GM21786 (cell line): ENCODE results near the gene ONECUT1.

Experiments used
- ATAC-seq: cut with Tn5 transposase; IDR thresholded peaks from one replicate; pipeline ENCODE4 v1.9.1; 2021; ENCODE audit not compliant: unreplicated experiment

Gene ONECUT1

DNA sequence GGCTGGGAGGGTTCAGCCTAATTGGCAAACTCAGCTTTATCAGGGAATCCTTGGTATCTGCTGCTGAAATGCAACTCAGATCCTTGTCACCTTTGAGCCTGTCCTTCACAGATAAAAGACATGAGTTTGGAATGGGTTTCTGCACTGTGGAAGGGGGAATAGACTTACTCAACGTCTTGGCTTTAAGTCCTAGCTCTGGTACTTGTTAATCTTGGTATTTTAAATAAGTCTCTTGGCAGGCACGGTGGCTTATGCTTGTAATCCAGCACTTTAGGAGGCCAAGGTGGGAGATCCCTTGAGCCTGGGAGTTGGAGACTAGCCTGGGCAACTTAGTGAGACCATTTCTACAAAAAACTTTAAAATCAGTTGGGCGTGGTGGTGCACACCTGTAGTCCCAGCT lies 55.8 kb downstream of the ONECUT1 start:
- ATAC-seq, result no peak

DNA sequence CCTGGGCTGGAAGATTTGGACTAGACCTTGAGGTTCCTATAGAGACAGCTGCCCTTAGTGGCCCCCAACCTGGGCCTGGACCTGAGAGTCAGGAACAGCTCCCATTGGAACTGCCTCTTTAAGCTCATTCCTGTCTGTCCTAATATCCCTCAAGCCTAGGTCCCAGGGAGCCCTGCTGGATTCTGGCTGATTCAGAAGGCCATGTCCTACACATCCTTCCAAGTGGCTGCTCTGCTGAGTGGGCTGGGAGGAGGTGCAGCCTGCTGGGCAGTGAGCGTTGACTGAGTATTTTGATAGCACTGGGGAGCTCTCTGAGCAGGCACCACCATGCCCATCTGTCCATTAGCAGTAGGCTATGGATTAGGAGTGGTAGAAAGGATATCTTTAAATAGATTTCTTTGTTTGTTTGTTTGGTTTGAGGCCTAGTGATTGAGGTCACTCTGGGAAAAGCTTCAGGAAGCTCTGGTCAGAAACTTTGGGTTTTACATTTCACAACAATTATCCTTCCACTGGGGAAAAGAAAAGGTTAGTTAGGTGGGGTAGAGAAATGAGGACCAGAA lies 56.4 kb downstream of the ONECUT1 start:
- ATAC-seq, result no peak

DNA sequence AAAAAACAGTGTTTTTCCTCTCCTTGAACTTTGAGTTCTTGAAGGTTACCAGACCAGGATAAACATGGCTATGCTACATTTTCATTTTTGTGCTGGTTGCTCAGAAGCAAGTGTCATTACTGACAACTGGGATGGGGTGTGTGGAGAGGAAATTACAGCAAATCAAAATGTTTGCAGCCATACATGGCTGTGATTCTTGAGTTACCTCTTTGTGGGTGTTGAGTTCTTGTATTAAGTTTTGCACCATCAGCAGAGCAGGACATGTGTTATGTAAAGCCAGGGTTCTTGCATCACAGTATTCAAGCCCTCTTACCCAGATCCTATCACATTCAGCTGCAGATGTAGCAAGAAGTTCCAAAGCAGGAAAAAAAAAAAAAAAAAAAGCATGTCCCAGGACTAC lies 57.0 kb downstream of the ONECUT1 start:
- no peak for ATAC-seq

DNA sequence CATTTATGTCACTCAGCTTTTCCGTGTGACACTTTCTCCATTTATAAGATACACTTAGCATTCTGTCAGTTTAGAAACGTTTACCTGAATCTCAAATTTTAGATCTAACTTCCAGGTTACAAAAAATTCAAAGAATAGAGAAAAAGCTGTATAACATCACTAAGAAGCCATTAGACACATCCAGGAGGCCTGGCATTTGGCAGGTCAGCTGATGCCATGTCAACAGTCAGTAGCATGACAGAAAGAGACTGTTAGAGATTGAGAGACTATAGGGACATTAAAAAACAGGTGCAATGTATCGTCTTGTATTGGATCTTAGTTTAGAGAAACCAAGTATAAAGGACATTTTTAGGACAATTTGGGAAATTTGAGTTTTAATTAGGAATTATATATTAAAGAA lies 57.6 kb downstream of the ONECUT1 start:
- ATAC-seq, result no peak

DNA sequence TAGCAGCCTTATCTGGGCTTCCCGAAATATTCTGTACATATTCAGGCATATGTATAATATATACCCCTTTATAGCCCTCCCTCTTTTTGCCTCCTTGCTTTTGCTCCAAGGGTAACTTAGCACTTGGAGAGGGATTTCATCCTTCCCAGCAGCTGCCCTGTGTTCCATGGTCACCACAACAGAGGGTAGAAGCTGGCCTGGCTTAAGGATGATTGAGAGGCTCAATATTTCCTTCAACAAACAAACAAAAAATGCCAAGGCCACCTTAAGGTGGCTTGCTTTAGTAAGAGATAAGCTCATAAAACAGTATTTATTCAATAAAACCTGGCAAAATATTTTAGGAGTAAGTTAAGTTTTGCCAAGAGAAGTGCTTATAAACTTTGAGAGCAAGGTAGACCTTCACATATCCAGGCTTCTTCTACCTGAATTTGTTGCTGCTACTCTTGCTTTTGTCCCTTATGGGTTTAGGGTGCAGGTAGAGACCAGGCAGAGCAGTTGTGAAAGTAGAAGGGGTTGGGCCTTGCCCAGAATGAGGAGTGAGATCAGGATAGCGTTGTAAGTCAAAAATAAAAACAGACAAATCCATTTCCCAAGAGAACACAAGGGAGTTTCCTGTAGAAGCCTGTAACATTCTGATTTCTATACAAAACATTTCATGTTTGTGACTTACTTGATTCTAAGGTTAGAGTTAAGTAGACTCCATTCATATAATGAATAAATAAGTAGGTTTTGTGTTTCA lies 58.2 kb downstream of the ONECUT1 start:
- no peak for ATAC-seq

DNA sequence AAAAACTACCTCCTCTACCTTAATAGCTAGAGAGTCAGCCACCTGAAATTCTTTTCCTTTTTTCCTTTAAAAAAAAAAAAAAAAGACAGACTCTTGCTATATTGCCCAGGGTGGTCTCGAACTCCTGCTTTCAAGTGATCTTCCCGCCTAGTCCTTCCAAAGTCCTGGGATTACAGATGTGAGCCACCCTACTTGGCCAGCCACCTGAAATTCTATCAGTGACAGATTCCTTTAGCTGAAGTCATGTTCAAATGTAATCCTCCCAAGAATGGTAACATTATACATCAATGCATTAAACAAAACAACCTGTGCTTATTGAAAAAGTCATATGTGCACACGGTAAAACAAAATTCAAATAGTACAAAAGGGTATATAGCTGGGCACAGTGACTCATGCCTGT lies 59.1 kb downstream of the ONECUT1 start:
- ATAC-seq, result no peak

DNA sequence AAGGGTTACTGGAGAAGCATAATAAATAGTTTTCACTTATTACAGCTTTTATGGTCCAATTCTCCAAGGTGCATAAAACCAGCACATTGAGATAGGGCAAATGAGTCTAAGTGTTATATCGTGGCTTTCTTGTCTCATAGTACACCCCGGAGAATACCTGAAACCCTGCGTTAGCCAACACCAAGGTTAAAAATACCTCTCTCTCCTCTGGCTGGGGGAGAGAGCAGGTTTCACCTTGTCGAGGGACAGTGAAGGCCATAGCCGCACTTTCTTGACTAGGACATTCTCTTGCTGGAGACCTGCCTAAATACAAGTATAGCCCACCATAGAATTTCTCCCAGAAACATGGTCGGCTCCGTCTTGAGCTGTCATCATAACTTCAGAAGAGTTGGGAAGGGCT lies 59.5 kb downstream of the ONECUT1 start:
- no peak for ATAC-seq

DNA sequence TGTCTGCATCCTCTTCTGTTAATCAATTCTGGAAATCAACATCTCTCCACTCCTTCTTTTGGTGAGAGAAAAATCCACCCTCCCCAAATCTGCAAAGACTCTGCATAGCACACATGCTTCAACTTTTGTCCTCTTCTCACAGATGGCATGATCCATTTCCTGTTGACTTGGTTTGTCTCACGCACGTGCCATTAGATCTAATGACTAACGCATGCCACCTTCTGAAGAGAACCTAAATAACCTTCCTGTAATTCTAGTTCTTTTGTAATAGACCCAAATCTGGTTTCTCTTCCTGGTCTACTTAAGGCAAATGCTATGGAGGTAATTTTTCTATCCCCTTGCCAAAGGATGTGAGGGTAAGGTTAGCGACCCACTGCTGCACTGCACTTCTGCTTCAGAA lies 60.0 kb downstream of the ONECUT1 start:
- peak; percentile 78 for ATAC-seq

DNA sequence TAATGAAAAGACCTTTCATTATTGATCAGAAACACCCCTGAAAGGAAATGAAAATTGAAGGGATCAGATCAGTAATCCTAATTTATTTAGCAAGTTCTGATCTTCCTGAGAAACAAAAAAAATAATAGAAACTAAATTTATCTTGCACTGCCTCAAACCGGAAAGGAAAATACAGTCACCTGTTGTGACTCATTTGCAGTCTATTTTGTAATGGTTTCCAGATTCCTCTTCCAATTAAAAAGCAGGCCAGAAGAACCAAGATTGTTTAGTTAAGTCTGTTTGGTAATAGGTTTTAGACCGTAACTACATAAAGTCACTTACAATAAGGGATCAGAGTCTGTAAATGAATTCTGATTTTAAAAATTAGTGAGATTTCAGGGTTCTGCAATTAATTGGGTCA lies 61.2 kb downstream of the ONECUT1 start:
- no peak for ATAC-seq

DNA sequence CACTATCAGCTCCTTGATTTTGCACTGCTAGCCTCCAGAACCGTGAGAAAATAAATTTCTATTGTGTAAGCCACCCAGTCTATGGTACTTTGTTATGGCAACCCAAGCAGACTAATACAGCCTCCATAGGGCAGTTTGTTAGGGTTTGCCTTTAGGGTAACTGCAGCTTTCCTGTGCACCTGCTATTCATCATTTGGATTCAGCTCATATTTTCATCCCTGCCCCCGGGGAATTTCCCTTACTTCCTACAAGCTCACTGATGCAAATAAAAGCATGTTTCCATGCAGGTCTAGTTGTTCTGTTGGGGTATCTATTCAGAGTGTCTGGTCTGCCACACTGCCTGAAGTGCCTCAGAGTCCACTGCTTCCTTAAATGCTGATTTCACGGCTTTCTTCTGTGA lies 62.3 kb downstream of the ONECUT1 start:
- ATAC-seq, result no peak

DNA sequence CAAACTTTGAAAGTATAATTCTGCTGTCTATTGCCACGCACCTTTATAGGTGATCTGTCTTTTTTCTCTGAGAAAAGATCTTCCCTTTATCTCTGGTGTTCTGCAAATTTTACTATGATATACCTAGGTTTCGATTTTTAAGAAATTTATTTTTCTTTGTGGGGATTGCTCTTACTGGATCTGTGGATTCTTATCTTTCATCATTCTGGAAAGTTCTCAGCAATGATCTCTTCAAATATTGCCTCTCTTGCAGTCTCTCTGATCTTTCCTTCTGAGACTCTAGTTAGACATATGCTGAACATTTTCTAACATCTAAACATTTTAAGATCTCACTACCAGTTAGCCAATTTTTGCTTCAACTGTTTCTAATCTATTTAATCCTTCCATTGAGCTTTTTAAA lies 63.9 kb downstream of the ONECUT1 start:
- ATAC-seq, result no peak

DNA sequence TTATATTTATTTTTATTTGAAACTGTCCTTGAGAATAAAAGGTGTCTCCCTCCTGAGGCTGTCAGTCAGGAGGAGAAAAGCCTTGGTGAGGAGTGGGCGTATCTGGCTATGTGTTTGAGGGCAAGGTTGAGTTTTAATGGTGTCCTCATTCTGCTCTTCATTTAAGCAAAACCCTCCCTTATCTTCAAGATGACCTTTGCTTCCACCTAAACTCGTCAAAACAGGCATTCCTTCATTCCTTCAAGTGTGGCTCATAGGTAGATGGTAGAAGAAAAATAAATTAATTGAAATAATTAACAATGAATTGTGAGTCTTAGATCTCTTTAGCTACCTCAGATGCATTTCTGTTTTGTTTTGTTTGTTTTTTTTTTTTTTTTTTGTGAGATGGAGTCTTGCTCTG lies 71.6 kb downstream of the ONECUT1 start:
- no peak for ATAC-seq

DNA sequence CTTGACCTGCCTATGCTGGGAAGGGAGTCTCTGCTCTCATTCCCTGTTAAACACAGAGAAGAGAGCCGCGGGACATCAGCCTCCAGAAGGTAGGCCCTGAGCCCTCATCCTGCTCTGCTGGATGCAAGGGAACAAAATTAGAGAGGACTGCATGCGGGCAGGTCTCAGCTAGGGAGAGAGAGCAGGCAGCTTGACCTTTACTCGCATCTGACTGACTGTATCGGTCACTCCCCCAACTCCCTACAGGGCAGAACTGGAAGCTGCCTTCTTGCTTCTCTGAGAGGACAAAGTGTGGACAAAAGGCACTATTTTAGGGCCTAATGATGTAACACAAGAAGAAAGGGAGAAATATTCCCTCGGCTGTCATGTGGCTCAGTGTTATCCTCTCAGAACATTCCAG lies 72.2 kb downstream of the ONECUT1 start:
- ATAC-seq, result no peak

DNA sequence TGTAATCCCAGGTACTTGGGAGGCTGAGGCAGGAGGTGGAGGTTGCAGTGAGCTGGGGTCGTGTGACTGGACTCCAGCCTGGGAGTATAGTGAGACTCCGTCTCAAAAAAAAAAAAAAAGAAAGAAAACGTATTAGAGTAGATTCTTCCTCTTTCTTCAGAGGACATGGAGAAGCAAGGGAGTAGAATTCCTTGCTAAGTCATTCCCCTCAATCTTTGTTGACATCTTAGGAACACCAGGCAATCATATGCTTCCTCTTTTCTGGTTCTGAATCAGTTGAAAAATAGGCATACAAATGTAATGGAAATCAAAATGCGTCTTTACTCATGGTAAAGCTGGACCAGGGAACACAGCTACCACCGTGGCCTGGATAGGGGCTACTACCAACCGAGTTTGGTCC lies 72.7 kb downstream of the ONECUT1 start:
- no peak for ATAC-seq

DNA sequence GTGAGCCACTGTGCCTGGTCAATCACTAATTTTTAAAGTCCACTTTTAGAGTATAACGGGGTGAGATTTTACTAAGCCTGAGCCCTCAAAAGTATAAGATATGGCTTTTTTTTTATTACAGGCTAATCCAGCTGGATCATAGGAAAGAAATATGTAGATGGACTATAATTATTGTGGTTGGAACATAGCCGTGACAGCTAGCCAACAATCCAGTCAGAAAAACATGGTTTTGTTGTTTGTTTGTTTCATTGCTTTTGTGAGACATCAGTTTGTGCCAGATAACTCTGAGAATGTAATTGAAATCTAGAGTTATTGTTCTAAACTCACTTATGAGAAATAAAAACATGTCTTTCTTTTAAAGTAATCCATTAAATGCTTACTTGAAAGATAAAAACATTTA lies 73.6 kb downstream of the ONECUT1 start:
- no peak for ATAC-seq

DNA sequence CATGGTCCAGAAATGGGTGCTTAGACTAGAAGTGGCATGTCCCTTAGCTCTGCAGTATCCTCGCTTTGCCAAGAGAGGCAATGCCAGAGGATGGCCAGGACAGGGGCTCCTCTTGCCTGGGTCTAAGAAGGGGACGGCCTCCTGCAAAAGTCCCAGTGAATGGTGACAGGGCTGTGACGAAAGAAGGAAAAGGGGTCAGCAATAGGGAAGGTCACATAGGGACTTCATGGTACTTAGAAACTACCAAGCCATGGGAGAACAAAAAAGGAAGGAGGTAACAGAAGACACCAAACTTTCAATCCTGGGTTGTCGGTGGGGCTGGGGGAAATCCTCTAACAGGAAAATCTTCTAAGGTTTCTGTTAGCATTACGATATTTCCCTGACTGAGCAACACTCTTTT lies 74.7 kb downstream of the ONECUT1 start:
- no peak for ATAC-seq

DNA sequence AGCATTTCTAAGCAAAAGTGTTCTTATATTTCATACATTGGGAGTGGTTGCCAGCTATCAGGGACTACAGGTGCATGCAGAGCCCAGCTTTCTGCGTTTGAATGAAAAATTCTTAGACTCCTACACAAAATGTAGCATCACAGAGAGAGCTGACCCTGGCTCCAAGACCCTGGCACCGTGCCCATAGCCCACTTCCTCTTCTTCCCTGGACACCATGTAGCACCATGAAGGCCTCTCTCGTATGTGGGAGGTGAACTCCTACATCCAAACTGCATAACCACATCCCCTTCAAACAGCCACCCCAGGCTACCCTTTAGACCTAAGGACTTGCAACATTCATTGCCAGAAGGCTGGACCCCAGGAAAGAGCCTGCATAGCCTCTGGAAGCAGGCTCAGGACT lies 75.2 kb downstream of the ONECUT1 start:
- no peak for ATAC-seq

DNA sequence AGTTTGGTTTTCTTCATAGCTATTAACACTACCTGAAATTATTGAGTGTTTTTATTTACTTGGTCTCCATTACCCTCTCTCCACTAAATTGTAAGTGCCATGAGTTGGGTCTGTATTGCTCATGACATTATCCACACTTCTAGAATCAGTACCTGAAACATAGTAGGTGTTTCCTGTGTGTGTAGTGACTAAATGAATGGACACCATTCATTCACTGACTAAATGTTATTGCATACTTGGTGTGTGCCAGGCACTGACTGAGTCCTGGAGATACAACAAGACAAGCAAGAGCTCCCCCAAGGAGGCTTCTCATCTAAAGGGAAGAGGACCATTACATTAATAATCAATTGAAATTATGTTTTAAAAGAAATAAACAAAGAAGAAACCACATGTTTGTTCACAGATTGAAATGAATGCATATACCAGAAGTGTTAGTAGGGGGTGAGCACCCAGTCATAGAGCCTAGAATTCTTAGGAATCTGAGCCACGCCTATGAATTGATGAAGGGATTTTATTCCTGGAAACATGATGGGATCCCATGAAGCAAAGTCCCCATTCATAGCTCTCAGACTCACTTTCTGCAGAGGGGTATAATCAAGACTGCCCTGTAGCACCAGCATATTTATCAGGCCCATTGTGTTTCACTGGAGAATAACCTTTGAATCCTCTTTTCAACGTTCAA lies 79.3 kb downstream of the ONECUT1 start:
- ATAC-seq, result no peak

DNA sequence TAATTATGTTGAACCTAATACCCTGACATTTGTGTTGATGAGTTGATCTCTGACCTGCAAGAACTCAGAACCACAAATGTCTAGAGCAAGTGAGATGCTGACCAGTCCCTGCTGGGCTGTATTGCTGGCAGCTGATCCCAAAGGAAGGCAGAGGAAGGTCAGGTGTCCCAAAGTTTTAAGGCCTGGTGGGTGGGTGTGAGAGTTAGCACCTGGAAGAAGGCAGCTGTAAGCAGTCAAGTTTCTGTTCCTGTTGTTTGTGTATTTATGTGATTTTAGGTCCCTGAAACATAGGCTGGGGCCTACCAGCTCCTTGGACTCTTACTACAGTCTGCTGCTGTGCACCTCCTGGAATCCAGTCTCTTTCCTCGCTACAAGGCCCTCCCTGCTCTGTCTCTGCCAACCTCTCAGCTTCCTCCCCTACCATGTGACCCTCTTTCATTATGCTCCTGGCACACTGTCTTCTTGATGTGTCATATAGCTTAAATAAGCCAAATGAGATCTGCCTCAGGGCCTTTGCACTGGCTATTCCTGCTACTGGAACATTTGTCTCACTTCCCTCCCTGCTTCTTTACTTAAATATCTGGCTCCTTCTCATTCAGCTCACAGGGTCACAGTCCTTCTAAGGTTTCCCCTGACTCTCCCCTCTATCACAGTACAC lies 80.0 kb downstream of the ONECUT1 start:
- ATAC-seq, result peak; percentile 33

DNA sequence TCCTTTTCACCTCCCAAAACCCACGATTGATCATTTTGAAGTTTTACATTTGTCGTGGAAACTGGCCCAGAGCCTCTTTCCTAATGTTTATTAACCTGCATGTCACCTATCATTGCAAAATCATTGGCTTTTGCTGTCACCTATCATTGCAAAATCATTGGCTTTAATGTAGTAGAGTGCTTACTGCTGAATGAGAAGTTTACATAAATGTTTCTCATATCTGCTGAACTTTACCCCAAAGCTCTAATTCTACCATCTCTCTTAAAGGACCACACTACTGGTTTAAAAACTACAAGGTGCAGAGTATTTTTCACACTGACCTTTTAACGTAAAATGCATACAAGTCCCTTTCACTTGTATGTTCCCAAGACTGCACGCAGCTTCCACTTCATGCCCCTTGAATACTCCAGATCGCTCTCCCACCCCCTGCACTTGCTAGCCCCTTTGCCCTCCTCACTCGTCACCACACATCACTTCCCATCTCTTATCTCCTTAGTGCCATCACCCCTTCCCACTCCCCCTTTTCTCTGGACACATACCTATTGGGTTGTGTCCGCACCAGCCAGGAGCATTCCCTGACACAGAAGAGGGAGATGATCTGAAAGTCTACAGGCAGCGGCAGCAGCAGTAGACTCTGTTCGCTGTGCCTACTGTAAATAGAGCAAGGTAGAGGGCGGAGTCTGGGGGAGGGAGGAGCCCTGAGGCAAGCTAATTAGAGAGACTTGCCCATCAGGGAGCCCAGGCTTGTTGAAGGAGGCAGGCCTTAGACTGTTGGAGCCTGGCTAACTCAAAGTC lies 80.8 kb downstream of the ONECUT1 start:
- ATAC-seq, result peak; percentile 88
